ENCODE results near the gene CYYR1.

DNA sequence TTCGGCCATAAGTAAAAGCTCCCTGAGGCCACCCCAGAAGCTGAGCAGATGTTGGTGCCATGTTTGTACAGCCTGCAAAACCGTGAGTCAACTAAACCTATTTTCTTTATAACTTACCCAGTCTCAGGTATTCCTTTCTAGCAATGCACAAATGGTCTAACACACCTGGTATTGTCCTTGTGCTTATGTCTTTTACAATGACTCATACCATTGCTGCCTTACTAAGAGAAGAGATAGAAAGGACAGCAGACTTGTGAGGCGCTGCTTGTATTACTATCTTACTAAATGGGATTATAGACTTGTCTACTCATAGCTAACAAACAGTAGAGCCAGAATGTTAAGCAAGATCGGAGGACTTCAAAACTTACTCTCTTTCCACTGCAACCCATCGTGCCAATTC lies 18.5 kb upstream of the CYYR1 start:
- TF ChIP-seq, protein P1, sequence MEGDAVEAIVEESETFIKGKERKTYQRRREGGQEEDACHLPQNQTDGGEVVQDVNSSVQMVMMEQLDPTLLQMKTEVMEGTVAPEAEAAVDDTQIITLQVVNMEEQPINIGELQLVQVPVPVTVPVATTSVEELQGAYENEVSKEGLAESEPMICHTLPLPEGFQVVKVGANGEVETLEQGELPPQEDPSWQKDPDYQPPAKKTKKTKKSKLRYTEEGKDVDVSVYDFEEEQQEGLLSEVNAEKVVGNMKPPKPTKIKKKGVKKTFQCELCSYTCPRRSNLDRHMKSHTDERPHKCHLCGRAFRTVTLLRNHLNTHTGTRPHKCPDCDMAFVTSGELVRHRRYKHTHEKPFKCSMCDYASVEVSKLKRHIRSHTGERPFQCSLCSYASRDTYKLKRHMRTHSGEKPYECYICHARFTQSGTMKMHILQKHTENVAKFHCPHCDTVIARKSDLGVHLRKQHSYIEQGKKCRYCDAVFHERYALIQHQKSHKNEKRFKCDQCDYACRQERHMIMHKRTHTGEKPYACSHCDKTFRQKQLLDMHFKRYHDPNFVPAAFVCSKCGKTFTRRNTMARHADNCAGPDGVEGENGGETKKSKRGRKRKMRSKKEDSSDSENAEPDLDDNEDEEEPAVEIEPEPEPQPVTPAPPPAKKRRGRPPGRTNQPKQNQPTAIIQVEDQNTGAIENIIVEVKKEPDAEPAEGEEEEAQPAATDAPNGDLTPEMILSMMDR (IDR thresholded peaks at IDR 0.05): no peak
- TF ChIP-seq POLR2A (IDR thresholded peaks at IDR 0.05): no peak
